Measurements from ENCODE around the gene CT55. TPM values are rescaled to one million over a fixed set of nuclear protein-coding genes. Genes with fewer than 3 reads are reported as not detected.

CT55 gene, protein sequence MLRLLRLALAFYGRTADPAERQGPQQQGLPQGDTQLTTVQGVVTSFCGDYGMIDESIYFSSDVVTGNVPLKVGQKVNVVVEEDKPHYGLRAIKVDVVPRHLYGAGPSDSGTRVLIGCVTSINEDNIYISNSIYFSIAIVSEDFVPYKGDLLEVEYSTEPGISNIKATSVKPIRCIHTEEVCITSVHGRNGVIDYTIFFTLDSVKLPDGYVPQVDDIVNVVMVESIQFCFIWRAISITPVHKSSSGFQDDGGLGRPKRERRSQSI
- not detected in 2 replicates for total RNA-seq

DNA sequence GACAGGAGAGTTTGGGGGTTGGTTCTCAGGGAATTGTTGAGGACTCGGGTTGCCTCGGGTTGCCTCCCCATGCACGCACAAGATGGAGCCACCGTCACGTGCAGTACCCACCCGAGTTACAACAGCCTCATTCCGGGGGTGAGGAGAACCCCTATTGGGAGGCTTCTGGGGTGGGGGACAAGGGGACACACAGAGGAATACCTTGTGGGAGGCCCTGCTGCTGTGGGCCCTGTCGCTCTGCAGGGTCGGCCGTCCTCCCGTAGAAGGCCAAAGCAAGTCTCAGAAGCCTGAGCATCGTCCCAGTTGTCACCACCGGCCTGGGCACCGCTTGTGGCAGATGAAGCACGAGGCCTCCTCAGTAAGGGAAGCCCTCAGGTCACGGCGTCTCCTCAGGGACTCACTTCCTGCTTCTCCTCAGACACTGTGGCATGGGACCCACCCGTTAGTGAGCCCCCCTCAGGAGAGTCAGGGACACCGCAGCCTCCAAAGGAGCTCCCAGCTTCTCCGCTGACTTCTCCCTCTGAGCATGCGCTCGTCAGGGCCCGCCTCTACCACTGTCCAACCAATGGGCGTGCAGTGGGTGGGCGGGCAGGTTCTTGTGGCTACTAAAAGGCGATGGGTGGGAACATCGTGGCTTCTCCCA, at the start of gene CT55:
Gene CT55 (minus strand): TSS at position 522 of the 643 bp plus-strand sequence. CDS start 227 bp downstream, at position 295.

DNA sequence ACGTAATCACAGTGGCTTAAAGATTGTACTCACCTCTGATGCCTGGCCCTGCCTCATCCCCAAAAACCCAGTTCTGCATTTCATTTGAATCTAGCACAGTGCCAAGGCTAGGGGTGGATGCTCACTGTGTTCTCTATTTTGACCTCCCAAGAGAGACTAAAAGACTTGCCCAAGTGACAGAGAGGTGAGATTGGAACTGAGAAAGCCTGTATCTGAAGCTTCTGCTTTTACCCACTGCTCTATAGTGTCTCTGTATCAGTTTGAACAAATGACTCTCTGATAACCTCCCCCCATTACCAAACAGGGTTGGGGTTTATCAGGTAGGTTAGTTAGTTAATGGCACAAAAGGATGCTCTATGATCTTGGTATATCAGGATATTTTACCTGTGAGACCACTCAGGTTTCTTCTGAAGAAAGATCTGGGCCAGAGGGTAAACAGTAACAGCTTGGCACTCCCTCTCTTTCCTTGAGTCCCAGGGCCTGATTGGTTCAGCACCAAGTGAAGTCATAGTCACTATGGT, 51.1 kb downstream of the CT55 start, which contains the start of gene ETDB:
Gene ETDB (minus strand): TSS at position 471 of the 521 bp plus-strand sequence. CDS start 1,265 bp downstream, outside the sequence.

Other genes with a start within 250 kb of the CT55 start
- gene SMIM10, start 180.4 kb downstream of the CT55 start, total RNA-seq = 1.8 and 3.6 TPM in 2 replicates
- 3.0 and 5.2 TPM in 2 replicates for gene RTL8B, start 148.9 kb downstream of the CT55 start, total RNA-seq
- gene RTL8C, start 139.0 kb downstream of the CT55 start, total RNA-seq = 35.9 and 76.8 TPM in 2 replicates
- gene RTL8A, start 119.3 kb downstream of the CT55 start, total RNA-seq = 4.8 and 7.0 TPM in 2 replicates
- 1.4 and 4.2 TPM in 2 replicates for gene SMIM10L2B, start 72.7 kb downstream of the CT55 start, total RNA-seq
- gene ETDB, start 50.9 kb downstream of the CT55 start, total RNA-seq = not detected in 2 replicates
- not detected in 2 replicates for gene ETDA, start 80.7 kb upstream of the CT55 start, total RNA-seq
- gene ETDC, start 138.1 kb upstream of the CT55 start, total RNA-seq = not detected in 2 replicates
- gene ZNF75D, start 172.7 kb upstream of the CT55 start, total RNA-seq = 7.3 and 8.3 TPM in 2 replicates
- gene ZNF449, start 173.4 kb upstream of the CT55 start, total RNA-seq = 9.2 and 9.6 TPM in 2 replicates

Data from smooth muscle cell of the umbilical artery (primary cell).